Fibroblast of lung (primary cell): ENCODE measurements around the gene GRIK2. TPM values are rescaled to one million over a fixed set of nuclear protein-coding genes. Genes with fewer than 3 reads are reported as not detected.

Experiments used
- DNase-seq, 2 donors: peaks; one replicate each; pipeline versions ENCODE4 v3.0.0 to v3.0.0-alpha.2; 2010; ENCODE audit warnings: low read depth in 2 of 2
- H2AFZ ChIP-seq: 2 replicates; pipeline ENCODE4 v1.5.1; 2012; ENCODE audit warnings: low read length, control low read depth, inconsistent platforms
- H3K27ac ChIP-seq: 2 replicates; pipeline ENCODE4 v1.5.1; 2011; ENCODE audit warnings: low read length, control low read depth; ENCODE audit not compliant: insufficient read depth
- H3K27me3 ChIP-seq: 2 replicates; pipeline ENCODE4 v1.5.1; 2011; ENCODE audit warnings: mild to moderate bottlenecking, low read length; ENCODE audit not compliant: control insufficient read depth, insufficient read depth
- H3K36me3 ChIP-seq: 2 replicates; pipeline ENCODE4 v1.5.1; 2011; ENCODE audit warnings: low read length; ENCODE audit not compliant: control insufficient read depth, insufficient read depth
- H3K4me1 ChIP-seq: 2 replicates; pipeline ENCODE4 v1.5.1; 2011; ENCODE audit warnings: low read length; ENCODE audit not compliant: control insufficient read depth, insufficient read depth; ENCODE audit errors: extremely low read depth
- H3K4me2 ChIP-seq: 2 replicates; pipeline ENCODE4 v1.5.1; 2011; ENCODE audit warnings: low read length, control low read depth; ENCODE audit not compliant: insufficient read depth; ENCODE audit errors: extremely low read depth
- H3K4me3 ChIP-seq, 4 experiments: fragments of 200-600 bp in 1 of 4; sonication (generic) in 1 of 4; replicated peaks in 1 of 4; 2 replicates each; pipeline ENCODE4 v1.5.1; 2011 to 2016; ENCODE audit warnings: low read length in 4 of 4, low read depth in 3 of 4, mild to moderate bottlenecking in 3 of 4, control low read depth in 2 of 4, inconsistent platforms in 1 of 4, mixed read lengths in 1 of 4; ENCODE audit not compliant: insufficient read depth in 1 of 4; ENCODE audit errors: control extremely low read depth in 1 of 4
- H3K79me2 ChIP-seq: 2 replicates; pipeline ENCODE4 v1.5.1; 2012; ENCODE audit warnings: mild to moderate bottlenecking, low read length, inconsistent platforms; ENCODE audit not compliant: control insufficient read depth, insufficient read depth
- H3K9ac ChIP-seq: 2 replicates; pipeline ENCODE4 v1.5.1; 2011; ENCODE audit warnings: mild to moderate bottlenecking, low read length, control low read depth; ENCODE audit not compliant: insufficient read depth
- H3K9me3 ChIP-seq: 2 replicates; pipeline ENCODE4 v1.5.1; 2012; ENCODE audit warnings: low read depth, low read length; ENCODE audit not compliant: control insufficient read depth, insufficient read depth
- H4K20me1 ChIP-seq: 2 replicates; pipeline ENCODE4 v1.5.1; 2011; ENCODE audit warnings: low read length; ENCODE audit not compliant: control insufficient read depth, insufficient read depth; ENCODE audit errors: extremely low read depth
- CTCF ChIP-seq, 2 donors: IDR thresholded peaks in 1 of 2; conservative IDR thresholded peaks in 1 of 2; 1 replicate in 1 of 2; 2 replicates in 1 of 2; pipeline ENCODE4 v1.5.1; 2011 to 2012; ENCODE audit warnings: low read length in 2 of 2, control low read depth in 1 of 2, inconsistent platforms in 1 of 2, low read depth in 1 of 2, mild to moderate bottlenecking in 1 of 2
- EZH2 ChIP-seq: IDR thresholded peaks from 2 replicates; pipeline ENCODE4 v1.5.1; 2012; ENCODE audit warnings: low read length, control low read depth, mild to moderate bottlenecking; ENCODE audit errors: missing control alignments
- polyA plus RNA-seq, 2 donors: library from polyadenylated mRNA; depleted of rRNA in 1 of 2; stranded (reverse) in 1 of 2; unstranded in 1 of 2; fragments of >200 nt; gene quantifications; 2 replicates each; pipeline ENCODE4 v1.2.1, GENCODE V29; 2011 to 2012; ENCODE audit warnings: missing spikeins in 1 of 2
- total RNA-seq: library from RNA; depleted of rRNA; stranded (reverse); fragments of >200 nt; gene quantifications from 2 replicates; pipeline ENCODE4 v1.2.1, GENCODE V29; 2014

GRIK2 gene
- total and polyA plus RNA-seq, 2 donors (not counting 1 experiment from before 2014, with no cell fraction given) = 0.33 to 0.40 TPM

- Histone ChIP-seq H3K4me1 (no peaks in the 10 kb centered on the region), H3K4me2 (no peak overlapping the region), H3K9me3 (no peaks in the 10 kb centered on the region), H4K20me1 (no peaks in the 10 kb centered on the region), H3K36me3 (no peaks in the 10 kb centered on the region), H3K27ac (no peak overlapping the region), H3K4me3 (no peak overlapping the region), H3K27me3 (no peaks in the 10 kb centered on the region), H3K9ac (no peak overlapping the region), H3K79me2 (no peaks in the 10 kb centered on the region), H2AFZ (no peak overlapping the region)
- DNase-seq = no peak
- TF ChIP-seq EZH2 (no peak), CTCF (conservative IDR thresholded peaks at IDR 0.05 in 1 of 2, IDR thresholded peaks at IDR 0.05 in 1 of 2; ENCODE audit: low read depth in 1 of 2, low read length in 2 of 2) (no peak)
Measured at GRCh38 chr6:101980924-101981323, 587.4 kb downstream of the GRIK2 start.

- Histone ChIP-seq H3K9me3 (no peaks in the 10 kb centered on the region), H3K4me2 (no peak overlapping the region), H3K4me1 (no peaks in the 10 kb centered on the region), H2AFZ (no peak overlapping the region), H3K79me2 (no peaks in the 10 kb centered on the region), H4K20me1 (no peaks in the 10 kb centered on the region), H3K27ac (no peak overlapping the region), H3K27me3 (no peaks in the 10 kb centered on the region), H3K4me3 (no peak overlapping the region), H3K36me3 (no peaks in the 10 kb centered on the region), H3K9ac (no peak overlapping the region)
- no peak for DNase-seq
- no peak for TF ChIP-seq EZH2
- no peak for TF ChIP-seq CTCF (conservative IDR thresholded peaks at IDR 0.05 in 1 of 2, IDR thresholded peaks at IDR 0.05 in 1 of 2; ENCODE audit: low read depth in 1 of 2, low read length in 2 of 2)
Measured at GRCh38 chr6:101986476-101986875, 593.0 kb downstream of the GRIK2 start.

GRCh38 chr6:101992286-101992685, 598.8 kb downstream of the GRIK2 start:
- Histone ChIP-seq H3K4me3 (no peak overlapping the region), H2AFZ (no peak overlapping the region), H3K9ac (no peak overlapping the region), H3K27me3 (no peaks in the 10 kb centered on the region), H3K79me2 (no peaks in the 10 kb centered on the region), H3K9me3 (no peaks in the 10 kb centered on the region), H3K36me3 (no peaks in the 10 kb centered on the region), H3K4me2 (no peak overlapping the region), H3K27ac (no peak overlapping the region), H3K4me1 (no peaks in the 10 kb centered on the region), H4K20me1 (no peaks in the 10 kb centered on the region)
- TF ChIP-seq CTCF (conservative IDR thresholded peaks at IDR 0.05 in 1 of 2, IDR thresholded peaks at IDR 0.05 in 1 of 2; ENCODE audit: low read depth in 1 of 2, low read length in 2 of 2) (no peak), EZH2 (no peak)
- peak in 1 of 2 donors; percentile 1 for DNase-seq
